HG03097 (cell line): ENCODE measurements around the gene SYNGR3.
"Not testable (repeated sequence)": the region's sequence is repeated elsewhere in the genome, so short reads cannot be mapped to it uniquely, and the experiment has no call there.

ENCODE experiments used
- ATAC-seq: cut with Tn5 transposase; IDR thresholded peaks from one replicate; pipeline ENCODE4 v1.9.1; 2021; ENCODE audit not compliant: unreplicated experiment, low FRiP score

SYNGR3 gene

GRCh38 chr16:2007081-2007836, 17.5 kb downstream of the SYNGR3 start:
- no peak for ATAC-seq

DNA sequence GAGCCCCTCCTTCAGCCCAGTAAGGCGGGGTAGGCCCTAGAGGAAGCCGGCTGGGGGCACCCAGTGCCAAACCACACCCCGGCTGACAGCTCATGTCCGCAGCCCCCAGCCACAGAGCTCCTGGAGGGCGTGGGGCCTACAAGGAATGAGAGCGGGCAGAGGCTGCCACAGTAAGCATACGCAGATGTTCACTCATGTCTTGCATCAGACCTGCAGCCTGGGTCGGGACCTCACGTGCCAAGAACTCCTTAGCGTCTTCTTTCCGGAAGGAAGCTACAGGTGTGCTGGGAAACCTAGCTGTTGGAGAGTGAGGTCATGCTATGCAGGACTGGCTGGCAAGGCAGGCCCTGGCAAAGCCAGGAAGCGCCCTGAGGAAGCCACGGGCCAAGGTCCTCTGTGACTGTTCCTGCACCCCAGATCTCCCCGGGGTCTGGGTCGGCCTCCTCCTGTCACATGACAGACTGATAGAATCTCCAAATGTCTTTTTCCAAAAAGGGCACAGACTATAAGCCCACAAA, 18.3 kb downstream of the SYNGR3 start:
- ATAC-seq = no peak

DNA sequence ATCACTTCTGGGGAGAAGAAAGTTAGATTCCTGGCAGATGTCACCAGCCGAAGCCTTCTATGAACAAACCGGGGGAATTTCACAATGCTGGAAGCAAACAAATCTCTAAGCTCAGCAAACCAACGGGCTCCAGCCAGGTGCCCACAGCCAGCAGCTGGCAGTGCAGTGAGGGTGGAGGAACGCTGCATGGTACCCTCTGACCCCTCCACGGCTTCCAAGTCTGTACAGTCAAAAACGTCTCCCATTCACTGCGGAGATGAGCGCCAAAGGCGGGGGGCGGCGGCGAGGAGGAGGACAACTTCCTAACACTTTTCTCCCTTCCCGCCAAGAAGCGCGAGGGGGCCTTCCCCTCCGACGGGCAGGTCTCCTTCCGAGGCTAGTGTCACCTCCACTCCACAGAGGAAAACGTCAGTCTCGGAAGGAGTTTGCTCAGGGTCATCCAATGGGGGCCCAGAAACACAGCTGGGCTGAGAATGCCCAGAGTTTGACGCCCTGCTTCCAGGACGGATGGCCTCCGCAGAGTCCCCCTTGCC, 18.9 kb downstream of the SYNGR3 start:
- ATAC-seq = no peak

DNA sequence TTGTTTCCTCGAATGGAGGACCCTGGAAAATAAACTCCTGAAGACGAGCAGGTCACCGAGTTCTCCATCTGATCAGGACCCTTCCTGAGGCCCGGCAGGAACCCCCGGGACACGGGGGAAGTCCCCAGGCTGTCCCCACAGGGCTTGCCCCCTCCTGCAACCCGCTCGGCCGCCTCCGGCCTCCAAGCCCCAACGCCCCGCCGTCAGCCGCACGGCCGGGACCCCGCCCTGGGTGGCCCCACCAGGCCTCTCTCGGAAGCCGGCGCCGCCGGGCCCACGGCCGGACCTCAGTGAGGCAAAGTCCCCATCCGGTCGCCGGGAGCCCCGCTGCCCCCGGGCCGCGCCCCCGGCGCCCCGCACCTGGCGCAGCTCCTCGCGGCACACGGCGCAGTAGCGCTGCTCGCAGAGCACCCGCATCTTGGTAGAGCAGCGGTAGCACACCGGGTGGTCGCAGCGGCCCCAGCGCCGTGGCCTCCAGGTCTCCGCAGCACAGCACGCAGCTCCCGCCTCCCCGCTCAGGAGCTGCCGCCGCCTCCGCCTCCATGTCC, 19.5 kb downstream of the SYNGR3 start:
- peak; percentile 23 for ATAC-seq

- peak; percentile 62 for ATAC-seq
Observed at GRCh38 chr16:2009791-2010510, 20.2 kb downstream of the SYNGR3 start, which contains the start of gene ZNF598. ZNF598 (minus strand) TSS chr16:2009821.

GRCh38 chr16:2011726-2012125, 22.0 kb downstream of the SYNGR3 start:
- not testable (repeated sequence) for ATAC-seq

DNA sequence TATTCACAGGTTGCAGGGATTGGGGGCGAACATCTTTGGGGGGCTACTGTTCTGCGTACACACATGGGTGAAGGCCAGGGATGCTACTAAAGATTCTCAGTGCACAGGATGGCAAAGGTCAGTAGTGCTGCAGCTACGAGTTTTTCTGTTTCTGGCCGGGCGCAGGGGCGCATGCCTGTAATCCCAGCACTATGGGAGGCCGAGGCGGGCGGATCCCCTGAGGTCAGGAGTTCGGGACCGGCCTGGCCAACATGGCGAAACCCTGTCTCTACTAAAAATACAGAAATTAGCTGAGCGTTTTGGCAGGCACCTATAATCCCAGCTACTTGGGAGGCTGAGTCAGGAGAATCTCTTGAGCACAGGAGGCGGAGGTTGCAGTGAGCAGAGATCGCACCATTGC, 23.8 kb downstream of the SYNGR3 start:
- ATAC-seq = no peak

DNA sequence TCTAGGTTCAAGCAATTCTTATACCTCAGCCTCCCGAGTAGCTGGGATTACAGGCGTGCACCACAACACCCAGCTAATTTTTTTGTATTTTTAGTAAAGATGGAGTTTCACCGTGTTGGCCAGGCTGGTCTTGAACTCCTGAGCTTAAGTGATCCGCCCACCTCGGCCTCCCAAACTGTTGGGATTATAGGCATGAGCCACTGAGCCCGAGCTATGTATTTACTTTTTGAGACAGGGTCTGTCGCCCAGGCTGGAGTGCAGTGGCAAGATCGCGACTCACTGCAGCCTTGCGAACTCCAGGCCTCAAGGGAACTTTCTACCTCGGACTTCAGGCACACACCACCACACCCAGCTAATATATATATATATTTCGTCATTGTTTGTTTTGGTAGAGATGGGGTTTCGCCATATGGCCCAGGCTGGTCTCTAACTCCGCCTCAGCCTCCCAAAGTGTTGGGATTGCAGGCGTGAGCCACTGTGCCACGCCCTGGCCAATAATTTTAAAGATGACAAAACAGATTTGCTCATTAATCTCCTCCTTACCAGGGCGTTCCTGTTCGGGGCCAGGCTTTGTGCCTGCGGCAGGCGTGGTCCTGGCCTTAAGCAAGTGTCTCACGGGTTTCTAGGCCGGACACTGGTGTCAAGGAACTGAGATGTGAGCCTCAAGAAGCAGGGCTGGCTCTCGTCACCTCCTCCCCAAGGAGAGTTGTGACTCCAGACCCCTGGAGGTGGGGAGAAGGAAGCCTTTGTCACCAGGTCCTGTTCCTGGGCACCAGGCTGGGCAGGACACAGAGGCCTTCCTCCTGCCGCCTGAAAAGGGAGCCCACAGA, 25.6 kb downstream of the SYNGR3 start:
- no peak for ATAC-seq

DNA sequence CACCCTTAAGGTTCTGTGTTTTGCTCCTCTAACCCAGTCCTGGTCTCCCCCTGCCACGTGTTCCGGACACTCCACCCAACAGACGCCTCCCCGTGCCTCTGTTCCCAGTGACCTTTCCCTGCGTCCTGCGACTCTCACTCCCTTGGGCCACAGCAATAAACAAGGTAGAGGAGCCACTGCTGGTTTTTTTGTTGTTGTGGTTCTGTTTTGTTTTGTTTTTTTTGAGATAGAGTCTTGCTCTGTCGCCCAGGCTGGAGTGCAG, 26.1 kb downstream of the SYNGR3 start:
- ATAC-seq = no peak

GRCh38 chr16:2016407-2016922, 26.7 kb downstream of the SYNGR3 start:
- no peak for ATAC-seq

DNA sequence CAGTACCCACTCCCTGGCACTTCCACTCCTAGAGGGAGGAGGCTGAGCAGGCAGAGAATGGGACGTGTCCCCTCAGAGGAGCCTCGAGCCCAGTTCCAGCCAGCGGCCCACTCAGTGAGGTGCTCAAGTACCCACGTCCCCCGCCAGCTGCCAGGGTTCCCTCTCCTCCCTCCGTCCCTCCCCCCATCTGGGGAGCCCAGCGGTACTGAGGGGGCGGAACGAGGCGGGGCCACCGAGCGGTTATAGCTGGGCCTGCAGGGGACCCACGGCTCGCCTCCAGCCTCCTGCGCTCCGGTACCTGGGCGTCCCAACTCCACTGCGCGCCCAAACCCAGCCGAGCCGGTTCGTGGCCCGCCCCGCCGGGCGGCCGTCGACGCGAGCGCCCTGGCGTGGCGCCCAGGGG, 29.7 kb downstream of the SYNGR3 start, which contains the start of gene NPW:
Gene NPW (plus strand): TSS at position 268 of the 403 bp plus-strand sequence.
- no peak for ATAC-seq

DNA sequence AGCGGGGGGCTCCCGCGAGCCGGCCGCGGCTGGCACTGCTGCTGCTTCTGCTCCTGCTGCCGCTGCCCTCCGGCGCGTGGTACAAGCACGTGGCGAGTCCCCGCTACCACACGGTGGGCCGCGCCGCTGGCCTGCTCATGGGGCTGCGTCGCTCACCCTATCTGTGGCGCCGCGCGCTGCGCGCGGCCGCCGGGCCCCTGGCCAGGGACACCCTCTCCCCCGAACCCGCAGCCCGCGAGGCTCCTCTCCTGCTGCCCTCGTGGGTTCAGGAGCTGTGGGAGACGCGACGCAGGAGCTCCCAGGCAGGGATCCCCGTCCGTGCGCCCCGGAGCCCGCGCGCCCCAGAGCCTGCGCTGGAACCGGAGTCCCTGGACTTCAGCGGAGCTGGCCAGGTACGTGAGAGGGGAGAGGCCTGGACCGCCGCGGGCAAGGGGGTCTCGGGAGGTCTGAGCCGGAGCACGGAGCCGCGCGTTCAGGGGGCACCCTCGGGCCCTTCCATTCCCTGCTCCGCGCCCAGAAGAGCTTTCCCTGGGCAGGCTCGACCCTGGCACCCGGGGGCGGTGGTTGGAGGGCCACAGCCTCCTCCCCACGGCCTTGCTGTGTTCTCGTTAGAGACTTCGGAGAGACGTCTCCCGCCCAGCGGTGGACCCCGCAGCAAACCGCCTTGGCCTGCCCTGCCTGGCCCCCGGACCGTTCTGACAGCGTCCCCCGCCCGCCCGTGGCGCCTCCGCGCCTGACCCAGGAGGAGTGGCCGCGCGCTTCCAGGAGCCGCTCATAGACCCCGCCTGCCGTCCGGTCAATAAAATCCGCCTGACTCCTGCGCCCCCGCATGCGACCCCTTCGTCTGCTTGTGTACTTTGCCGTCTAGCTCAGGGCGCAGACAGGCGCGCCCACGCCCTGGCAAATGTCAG, 30.4 kb downstream of the SYNGR3 start:
- ATAC-seq = no peak

- no peak for ATAC-seq
Observed at GRCh38 chr16:2022723-2023091, 32.9 kb downstream of the SYNGR3 start.

- no peak for ATAC-seq
Observed at GRCh38 chr16:2023092-2024031, 33.6 kb downstream of the SYNGR3 start.

GRCh38 chr16:2024032-2024420, 34.3 kb downstream of the SYNGR3 start:
- ATAC-seq = no peak

DNA sequence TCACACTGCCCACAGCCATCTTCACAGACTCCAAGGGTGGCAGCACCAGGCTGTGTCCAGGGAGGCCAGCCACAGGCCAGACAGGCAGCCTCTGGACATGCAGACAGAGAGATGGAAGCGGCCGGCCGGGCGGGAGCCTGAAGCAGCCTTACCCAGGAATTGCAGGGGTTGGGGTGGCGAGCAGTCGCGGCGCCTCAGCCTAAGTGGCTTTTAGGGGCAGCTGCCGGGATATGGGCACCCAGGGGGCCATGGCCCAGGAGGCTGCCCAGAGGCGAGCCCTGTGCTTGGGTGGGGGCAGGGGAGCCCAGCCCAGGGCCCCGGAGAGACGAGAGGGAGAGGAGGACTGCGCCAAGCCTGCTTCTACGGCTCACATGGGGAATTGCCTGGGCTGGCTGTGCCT, 35.5 kb downstream of the SYNGR3 start:
- ATAC-seq = no peak

DNA sequence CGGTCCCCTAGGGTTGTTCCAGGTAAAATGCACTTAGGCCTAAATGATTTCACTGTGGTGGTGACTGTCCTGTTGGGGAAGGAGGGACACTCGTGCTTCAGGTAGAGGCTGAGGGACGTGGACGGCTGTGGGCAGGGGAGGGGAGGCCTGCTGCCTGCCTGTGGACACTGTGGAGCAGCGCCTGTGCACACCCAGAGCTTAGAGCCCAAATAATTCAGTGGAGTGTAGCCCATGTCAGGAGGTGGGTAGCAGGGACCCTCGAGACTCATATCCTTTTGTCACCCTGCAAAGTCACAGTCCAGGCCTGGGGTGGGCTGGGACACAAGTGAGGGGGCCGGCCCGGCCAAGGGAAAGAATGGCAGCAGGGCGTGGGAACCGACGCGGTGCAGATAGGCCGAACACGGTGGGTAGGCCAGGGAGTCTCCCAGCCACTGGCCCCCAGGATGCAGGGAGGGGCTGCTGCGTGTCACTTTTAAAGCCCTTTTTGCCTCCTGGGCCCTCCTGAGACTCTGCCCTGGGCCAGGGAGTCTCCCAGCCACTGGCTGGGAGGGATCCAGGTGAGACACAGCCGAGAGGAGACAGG, 36.2 kb downstream of the SYNGR3 start:
- no peak for ATAC-seq

DNA sequence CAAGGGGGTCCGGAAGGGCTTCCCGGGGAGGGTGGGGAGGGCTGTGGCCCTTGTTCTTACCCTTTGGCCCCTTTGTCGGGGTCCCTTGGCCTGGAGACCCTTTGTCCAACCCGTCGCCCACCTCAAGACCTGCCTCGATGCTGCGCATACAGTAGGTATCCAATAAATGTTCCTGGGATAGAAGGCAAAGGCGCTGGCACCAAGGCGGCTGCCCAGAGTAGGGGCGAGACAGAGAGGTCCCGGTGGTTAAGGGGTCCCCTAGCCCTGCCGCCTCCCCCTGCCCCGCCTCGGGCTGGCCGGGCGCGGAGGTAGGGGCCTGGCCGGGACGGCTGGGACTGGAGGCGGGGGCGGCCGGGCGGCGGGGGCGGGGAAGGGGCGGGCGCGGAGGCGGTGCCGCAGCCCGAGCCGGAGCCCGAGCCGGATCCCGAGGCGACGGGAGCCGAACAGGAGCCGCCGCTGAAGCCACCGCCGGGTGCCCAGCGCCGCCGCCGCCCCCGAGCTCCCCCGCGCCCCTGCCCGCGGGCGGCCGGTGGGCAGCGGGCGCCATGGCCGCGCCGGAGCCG, 36.8 kb downstream of the SYNGR3 start, which contains the start of gene NHERF2:
Gene NHERF2 (plus strand): TSS at position 442 of the 563 bp plus-strand sequence. CDS start 104 bp downstream, at position 546.
- no peak for ATAC-seq
